Measurements from ENCODE around the gene NUP210L.

- no peak for TF ChIP-seq EZH2phosphoT487 (IDR thresholded peaks at IDR 0.05; ENCODE audit: insufficient read depth, low read depth)
- no peak for TF ChIP-seq EZH2 (IDR thresholded peaks at IDR 0.05; ENCODE audit: insufficient read depth, poor library complexity, severe bottlenecking)
Observed at GRCh38 chr1:153995640-153996039, 159.2 kb downstream of the NUP210L start.

All from GM23248 (cell line).